HL-60 (cell line): ENCODE data around the gene SPINK13.

Experiments
- GABPA ChIP-seq: IDR thresholded peaks from 2 replicates; pipeline ENCODE4 v1.6.1; 2012; ENCODE audit warnings: low read depth
- POLR2AphosphoS5 ChIP-seq: IDR thresholded peaks from 2 replicates; pipeline ENCODE4 v1.6.1; 2012; ENCODE audit warnings: low read depth
- TF ChIP-seq, protein P1 (sequence below): IDR thresholded peaks from one replicate; pipeline ENCODE4 v1.5.1; 2011; ENCODE audit warnings: low read length, control low read depth, inconsistent platforms; ENCODE audit not compliant: insufficient read depth

- TF ChIP-seq, protein P1, sequence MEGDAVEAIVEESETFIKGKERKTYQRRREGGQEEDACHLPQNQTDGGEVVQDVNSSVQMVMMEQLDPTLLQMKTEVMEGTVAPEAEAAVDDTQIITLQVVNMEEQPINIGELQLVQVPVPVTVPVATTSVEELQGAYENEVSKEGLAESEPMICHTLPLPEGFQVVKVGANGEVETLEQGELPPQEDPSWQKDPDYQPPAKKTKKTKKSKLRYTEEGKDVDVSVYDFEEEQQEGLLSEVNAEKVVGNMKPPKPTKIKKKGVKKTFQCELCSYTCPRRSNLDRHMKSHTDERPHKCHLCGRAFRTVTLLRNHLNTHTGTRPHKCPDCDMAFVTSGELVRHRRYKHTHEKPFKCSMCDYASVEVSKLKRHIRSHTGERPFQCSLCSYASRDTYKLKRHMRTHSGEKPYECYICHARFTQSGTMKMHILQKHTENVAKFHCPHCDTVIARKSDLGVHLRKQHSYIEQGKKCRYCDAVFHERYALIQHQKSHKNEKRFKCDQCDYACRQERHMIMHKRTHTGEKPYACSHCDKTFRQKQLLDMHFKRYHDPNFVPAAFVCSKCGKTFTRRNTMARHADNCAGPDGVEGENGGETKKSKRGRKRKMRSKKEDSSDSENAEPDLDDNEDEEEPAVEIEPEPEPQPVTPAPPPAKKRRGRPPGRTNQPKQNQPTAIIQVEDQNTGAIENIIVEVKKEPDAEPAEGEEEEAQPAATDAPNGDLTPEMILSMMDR = no peak
- TF ChIP-seq POLR2AphosphoS5 (no peak), GABPA (no peak)
Observed at GRCh38 chr5:148229840-148230239, 38.8 kb upstream of the SPINK13 start.
